COR-L47 (cell line): ENCODE measurements around the gene KRTAP21-3.
"Not testable (repeated sequence)": the region's sequence is repeated elsewhere in the genome, so short reads cannot be mapped to it uniquely, and the experiment has no call there.

Source experiments
- DNase-seq: peaks from one replicate; lab custom pipeline; 2025; lab: John Stamatoyannopoulos, UW

KRTAP21-3 gene, protein sequence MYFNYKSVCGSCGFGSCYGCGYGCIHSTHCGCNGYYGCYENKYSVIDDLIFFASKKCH

DNA sequence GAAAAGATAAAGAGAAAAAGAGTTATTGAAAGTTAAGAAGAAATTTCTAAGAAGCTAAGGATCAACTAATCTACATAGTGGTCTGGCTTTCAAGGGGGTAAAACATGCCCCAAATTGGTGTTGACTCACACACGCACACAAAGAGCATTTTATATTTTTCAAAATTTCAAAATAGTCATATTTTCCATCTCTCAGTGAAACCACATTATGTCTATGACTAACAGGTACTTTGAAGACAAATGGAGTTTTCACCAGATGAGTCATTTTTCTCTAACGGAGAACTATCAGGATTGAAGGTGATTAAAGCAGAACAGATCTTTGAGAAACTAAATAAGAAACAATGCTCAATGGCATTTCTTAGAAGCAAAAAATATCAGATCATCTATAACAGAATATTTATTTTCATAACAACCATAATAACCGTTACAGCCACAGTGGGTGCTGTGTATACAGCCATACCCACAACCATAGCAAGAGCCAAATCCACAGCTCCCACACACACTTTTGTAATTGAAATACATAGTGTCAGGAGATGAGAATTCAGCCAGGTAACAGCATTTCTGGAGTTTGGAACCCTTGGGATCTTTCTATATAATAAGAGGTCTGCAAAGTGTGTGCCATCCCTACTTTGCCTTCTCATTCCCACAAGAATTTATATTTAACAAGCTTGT lies at the start of gene KRTAP21-3:
TSS of gene KRTAP21-3 (minus strand) at position 539 of the 671 bp plus-strand sequence. CDS start at position 521, 18 bp downstream.
- DNase-seq: no peak

DNA sequence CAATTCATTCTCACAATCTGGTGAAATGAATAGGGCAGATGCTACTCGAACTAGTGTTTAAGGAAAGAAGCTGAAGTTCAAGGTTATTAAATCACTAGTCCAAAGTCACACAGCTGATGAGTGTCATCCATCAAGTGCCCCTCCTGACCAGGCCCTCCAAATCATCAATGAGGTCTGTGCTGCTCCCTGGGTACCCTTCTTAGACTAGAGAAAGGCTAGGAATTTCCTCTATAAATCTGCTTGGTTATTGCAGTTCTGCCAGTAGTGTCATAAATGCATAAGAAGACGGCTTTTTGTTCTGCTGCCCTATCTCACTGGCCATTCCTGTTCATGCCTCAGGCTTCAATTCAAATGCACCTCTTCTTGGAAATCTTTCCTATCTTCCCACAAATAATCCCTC lies 42.2 kb upstream of the KRTAP21-3 start:
- no peak for DNase-seq

DNA sequence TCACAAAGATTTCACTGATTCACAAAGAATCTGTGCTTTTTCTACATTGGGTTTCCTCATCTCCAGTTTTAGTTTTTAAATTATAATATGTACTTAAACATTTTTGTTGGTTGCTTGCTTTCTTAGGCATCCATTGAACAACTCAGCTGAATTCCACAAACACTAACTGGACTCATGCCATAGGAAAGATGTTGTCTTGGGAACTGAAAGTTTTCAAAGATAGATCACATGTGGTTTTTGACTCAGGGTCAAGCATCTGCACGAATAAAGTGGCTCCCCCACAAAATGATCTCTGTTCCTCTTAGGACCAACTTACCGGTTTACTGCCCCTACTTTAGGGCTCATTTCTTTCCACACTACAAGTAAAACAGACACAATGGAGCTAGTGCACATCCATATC lies 39.7 kb upstream of the KRTAP21-3 start:
- no peak for DNase-seq

DNA sequence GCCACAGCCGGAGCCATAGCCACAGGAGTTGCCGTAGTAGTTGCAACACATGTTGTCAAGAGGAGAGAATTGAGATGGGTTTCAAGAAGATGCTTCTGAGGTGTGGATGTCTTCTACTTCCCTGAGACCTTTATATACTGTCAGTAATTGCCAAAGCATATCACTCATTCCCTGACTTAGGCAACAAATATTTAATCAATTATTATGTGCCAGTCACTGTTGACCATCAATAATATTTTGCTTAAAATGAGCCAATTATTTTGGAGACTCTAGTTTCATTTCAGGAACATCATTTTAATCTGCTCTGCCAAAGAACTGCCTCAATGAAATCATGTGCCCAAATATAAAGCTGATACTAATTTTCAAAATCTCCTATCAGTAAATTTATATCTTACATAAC lies 36.8 kb upstream of the KRTAP21-3 start, which contains the start of gene KRTAP21-1:
TSS of gene KRTAP21-1 (minus strand) at position 101 of the 400 bp plus-strand sequence. CDS start at position 51, 50 bp downstream.
- DNase-seq: not testable (repeated sequence)

DNA sequence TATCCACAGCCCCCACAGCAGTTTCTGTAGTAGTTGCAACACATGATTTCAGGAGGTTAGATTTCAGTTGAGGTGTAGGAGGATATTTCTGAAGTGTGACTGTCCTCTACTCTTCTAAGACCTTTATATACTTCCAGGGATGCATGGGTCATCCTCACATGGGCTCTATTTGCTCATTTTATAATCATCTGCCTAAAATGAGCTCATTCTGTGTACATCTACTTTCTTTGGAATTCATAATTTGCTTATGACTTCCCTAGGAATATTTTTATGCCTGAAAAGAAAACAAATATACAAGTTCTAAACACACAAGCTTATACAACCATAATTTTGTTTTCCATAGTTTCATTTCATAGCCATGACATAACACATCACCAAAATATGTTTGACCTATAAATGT lies 28.6 kb upstream of the KRTAP21-3 start, which contains the start of gene KRTAP21-2:
TSS of gene KRTAP21-2 (minus strand) at position 101 of the 400 bp plus-strand sequence. CDS start at position 44, 57 bp downstream.
- no peak for DNase-seq

DNA sequence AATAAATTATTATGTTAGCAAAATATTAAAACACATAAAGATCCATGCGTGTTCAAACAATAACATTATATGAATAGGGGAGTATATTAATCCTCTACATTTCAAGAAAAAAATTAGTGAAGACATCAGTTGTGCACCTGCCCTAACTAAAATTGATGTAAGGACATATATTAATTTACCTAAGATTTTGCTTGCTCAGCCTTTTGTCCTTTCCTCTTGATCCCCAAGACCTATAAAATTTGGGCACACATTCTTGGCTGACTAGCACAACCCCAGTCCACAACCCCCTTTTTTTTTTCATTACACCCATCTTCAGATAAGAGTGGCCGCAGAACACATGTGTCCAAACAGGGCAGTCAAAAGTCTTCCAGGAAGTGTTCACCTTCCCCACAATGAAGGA lies 21.9 kb upstream of the KRTAP21-3 start:
- no peak for DNase-seq

DNA sequence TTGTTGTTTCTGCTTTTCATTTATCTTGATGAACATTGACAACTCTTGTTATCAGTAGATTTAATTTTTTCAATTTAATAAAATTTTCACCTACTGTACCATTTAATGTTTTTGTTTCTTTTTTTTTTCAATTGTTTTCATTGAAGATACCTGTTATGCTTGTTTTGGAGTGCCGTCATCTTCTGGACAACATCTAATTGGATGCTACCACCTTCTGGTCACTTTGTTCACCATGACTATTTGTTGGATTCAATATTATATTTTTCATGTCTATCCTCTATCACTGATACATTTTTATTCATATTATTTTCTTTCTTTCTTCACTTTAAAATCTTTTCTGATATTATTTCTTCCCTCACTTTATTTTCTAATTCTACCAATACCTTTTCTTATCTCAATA lies 14.4 kb upstream of the KRTAP21-3 start:
- DNase-seq: peak; percentile 1

DNA sequence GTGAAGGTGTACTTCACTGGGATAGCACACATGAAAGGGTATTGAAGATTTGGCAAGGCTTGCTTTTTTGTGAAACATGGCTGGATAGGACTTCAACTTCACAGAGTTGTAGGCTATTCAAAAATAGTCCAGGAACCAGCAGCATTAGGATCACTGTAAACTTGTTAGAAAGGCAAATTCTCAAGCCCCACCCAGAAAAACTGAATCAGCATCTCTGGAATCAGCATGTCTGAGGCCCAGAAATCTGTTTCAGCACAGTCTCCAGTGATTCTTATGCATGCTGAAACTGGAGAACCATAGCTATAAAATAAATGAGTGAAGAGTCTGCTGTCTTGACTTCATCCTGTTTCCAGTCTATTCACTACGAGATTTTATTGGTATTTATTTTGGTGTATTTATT lies 8.1 kb upstream of the KRTAP21-3 start:
- no peak for DNase-seq

DNA sequence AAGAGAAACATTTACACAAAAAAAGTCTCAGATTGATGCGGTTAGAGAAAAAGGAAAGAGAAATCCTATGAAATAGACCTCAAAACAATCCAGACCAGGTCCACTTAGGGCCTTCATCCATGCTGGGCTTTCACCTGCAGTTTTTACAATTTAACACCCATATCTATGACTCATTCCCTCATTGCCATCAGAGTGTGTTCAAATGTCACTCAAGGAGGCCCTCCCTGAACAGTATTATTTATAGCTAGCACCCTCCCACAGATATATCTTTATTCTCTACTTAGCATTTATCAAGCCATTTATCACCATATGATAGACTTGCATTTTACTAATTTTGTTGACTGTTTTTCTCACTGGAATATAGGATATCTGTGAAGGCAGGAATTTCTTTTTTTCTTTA lies 824 bp upstream of the KRTAP21-3 start:
- DNase-seq: no peak

DNA sequence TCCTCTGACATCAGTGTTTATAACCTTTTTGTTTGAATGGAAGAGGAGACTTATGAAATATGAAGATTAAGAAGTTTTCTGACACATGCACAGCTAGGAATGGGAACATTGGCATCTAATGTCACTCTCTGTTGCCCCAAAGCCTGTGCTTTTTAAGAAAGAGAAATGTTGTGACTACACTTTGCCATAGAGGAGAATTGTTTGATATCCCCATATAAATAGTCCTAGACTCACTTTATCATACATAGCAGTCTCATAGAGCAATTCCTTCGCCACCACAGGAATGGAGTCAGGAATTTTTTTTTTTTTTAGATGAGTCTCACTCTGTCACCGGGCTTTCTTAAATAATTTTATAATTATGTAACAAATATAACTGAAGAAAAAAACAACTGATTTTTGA lies 1.5 kb downstream of the KRTAP21-3 start:
- DNase-seq: no peak

DNA sequence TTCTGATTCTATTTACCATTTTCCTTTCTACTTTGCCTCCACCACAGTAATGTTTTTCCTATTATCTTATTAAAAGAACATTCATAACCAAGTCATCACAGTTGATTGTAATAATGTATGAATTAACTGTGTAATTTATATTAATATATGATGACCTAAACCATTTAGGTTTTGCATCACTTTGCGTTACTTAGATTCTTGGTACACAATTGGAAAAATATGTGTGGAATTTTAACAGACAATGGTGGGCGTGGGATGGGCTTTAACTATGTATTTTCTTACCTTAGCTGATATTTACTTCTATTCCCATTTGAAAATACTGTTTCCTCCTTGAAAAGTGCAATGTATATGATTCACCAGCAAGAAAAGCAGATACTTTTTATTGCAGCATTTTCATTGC lies 3.6 kb downstream of the KRTAP21-3 start:
- no peak for DNase-seq

DNA sequence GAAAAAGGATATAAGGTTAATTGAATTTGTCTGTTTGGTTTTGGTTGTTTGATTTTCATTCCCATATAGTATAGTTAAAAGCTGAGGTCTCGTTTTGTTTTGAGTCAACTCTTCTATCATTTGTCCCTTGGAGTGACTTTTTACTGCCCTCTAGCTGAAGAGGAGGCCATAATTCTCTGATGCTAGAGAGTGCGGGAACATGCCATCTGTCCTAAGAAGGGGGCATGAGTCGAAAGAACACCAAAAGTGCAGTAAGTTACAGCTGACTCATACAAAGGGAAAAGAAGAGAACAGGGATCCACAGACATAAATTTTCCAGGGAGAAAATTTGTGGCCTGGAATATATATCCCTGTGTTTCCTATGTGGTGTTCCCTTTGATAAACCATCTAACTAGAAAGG lies 4.1 kb downstream of the KRTAP21-3 start:
- no peak for DNase-seq

DNA sequence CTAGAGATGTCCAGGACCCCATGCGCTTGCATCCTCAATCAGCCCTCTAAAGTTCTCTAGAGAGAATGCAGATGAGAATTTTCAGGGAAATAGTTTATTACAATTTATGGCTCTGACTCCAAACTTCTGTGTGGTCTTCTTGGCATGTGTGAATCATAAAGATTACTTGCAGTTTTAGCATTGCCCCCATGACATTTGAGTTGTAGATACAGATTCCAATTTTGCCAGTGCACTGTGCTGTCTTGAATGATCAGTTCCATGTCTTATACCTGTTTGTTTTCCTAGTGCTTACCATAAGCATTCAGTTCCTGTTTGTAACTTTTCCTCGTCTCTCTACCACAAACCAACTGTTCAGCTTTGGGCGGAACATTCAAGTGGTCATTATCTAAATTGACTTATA lies 4.8 kb downstream of the KRTAP21-3 start:
- no peak for DNase-seq

DNA sequence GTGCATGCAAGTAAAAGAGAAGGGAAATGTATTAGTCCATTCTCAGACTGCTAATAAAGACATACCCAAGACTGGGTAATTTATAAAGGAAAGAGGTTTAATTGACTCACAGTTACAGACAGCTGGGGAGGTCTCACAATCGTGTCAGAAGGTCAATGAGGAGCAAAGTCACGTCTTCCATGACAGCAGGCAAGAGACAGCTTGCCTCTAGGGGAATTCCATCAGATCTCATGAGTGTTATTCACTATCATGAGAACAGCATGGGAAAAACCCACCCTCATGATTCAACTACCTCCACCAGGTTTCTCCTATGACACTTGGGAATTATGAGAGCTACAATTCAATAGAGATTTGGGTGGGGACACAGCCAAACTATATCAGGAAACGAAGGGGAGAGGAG lies 8.1 kb downstream of the KRTAP21-3 start:
- DNase-seq: no peak

DNA sequence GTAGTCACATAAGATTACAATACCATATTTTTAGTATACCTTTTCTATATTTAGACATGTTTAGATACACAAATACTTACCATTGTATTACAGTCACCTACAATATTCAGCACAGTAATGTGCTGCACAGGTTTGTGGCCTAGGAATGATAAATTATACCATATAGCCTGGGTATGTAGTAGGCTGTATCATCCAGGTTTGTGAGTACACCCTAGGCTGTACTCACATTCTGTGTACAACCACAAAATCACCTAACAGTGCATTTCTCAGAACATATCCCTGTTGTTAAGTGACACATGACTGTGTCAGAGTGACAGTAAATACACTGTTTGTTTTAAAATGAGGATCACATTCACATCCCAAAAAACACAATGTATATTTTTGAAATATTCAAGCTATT lies 11.2 kb downstream of the KRTAP21-3 start:
- DNase-seq: no peak

DNA sequence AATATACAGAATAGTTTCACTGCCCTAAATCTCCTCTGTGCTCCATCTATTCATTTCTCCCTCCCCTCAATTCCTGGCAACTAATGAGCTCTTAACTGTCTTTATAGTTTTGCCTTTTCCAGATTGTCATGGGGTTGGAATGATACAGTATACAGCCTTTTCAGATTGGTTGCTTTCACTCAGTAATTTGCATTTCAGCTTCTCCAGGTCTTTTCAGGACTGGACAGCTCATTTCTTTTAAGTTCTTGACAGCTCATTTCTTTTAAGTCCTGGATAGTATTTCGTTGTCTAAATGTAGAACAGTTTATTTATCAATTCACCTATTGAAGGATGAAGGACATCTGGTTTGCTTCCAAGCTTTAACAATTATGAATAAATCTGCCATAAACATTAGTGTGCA lies 22.6 kb downstream of the KRTAP21-3 start:
- DNase-seq: no peak

DNA sequence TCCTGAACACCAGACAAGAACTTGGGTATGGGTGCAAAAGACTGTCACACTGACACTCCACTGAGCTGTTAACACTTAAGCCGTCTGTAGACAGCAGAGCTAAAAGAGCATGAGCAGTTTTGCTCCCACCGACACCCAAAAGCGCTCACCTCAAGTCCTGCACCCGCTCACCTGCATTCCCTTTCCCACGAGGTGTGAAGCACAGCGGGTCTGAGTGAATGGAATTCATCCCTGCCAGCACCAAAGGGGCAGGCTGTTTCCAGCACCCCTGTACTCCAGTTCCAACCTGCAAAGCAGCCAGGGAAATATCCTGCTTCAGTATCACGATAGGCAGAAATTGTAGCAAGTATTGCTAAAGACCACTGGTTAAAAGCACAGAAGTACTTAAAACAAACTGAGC lies 28.8 kb downstream of the KRTAP21-3 start:
- DNase-seq: no peak

DNA sequence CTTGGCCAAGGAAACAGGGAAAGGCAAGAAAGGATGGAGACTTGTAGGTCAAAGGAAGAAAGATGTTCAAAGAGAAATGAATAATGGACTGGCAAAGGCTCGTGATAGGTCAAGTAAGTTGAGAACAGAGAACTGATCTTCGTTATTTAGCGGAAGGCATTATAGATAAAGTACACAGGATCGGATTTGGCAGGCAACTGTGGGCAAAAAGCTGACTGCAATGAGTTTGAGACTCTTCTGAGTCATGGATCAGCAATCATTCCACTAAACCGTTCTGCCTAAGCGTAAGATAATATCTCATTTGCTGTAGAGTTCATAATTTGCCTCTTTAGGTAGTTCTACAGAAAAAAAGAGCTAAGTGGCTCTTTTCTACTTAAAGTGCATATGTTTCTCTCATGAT lies 34.1 kb downstream of the KRTAP21-3 start:
- DNase-seq: no peak

DNA sequence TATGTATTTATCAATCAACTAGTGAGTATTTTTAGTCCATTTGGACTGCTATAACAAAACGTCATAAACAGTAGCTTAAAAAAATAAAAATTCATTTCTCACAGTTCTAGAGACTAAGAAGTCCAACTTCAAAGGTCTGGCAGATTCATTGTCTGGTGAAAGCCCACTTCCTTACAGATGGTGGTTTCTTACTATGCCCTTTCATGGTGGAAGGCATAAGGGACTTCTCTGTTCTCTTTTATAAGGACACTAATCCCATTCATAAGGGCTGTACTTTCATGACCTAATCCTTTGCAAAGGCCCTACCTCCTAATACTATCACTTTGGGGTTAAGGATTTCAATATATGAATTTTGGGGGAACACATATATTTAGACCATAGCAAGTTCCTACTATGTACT lies 38.0 kb downstream of the KRTAP21-3 start:
- DNase-seq: no peak

DNA sequence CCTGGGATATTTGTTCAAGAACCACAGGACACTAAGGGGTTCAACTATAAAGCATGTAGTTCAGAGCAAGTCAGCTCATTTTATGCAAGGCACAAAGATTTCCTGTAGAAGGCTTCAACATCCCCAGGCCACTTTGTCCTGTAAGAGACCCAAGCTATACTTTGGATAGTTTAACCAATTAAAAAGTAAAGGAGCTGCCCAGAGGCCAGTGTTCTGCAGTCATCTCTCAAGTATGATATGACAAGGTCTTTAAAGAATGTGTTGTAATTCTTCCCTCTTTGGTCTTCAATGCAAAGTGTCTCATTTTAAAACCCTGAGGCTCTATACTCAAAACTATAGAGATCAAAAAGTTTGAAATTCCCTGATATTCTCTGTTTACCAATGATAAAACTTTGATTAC lies 41.8 kb downstream of the KRTAP21-3 start:
- no peak for DNase-seq

DNA sequence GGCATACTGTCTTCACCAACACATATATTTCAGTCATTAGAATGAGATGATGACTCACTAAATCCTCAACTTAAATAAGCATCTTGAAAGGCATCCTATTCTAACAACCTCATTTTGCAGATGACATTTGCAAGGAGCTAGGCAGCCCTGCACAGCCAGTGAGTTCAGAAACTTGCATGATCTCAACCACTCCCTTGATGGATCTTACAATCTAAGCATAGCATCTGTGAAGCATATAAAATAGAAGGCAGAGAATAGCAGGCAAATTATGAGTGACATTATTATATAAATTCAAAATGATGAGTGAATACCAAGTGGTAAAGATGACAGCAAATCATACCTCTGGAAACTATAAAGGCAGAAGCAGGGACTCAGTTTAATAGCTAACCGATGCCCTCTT lies 44.3 kb downstream of the KRTAP21-3 start:
- DNase-seq: no peak

DNA sequence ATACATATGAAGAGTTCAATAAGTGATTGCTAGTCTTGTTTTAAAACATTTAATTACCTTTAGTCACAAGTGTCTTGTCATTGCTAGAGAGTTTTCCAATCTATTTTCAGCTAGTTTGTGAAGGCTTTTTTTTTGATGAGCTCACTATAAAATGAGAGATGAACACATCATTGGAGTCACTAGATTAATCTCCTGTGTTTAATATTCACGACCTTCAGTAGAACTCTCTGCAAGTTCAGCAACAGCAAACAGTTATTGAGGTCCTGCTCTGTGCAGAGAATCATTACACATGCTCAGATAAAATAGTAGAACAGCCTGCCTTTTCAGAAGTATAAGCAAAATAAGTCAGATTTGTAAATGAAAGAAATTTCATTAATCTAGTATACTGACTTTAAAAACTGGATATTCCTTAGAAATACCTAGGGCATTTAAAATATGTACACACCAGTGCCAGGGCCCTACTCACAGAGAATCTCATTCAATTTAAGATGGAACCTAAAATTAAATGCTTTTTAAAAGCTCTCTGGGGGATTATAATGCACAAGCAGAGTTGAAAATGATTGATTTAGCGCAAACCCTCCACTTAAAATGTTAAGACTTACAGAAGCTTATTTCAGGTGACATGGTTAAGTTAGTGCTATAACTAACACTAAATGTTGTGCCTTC lies 45.5 kb downstream of the KRTAP21-3 start:
- DNase-seq: no peak

DNA sequence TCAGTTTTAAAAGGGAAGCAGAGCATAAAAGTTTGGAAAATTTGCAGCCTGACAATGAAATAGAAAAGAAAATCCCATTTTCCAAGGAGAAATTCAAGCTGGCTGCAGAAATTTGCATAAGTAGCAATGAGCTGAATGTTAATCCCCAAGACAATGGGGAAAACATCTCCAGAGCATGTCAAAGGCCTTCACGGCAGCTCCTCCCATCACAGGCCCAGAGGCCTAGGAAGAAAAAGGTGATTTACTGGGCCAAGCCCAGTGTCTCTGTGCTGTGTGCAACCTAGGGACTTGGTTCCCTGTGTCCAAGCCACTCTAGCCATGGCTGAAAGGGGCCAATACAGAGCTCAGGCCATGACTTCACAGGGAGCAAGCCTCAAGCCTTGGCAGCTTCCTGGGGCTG lies 49.8 kb downstream of the KRTAP21-3 start:
- DNase-seq: no peak
